IMR-90 (cell line): ENCODE data around the gene CEP41. TPM values are rescaled to one million over a fixed set of nuclear protein-coding genes. Genes with fewer than 3 reads are reported as not detected.

Experiments
- ATAC-seq: fragments of 200-7000 bp; cut with Tn5 transposase; 2 replicates; pipeline ENCODE4 v1.9.1; 2020; ENCODE audit warnings: low read depth, mild to moderate bottlenecking, moderate library complexity
- BruUV-seq: library from RNA; stranded (reverse); fragments of 400-500 nt; replicated peaks from 2 replicates; lab custom pipeline; 2021; lab: Mats Ljungman, UMichigan
- CTCF ChIA-PET: fragments of 300-600 bp; formaldehyde crosslinking; extraction: SDS; loops from one replicate; lab custom pipeline; 2021; ENCODE audit warnings: antibody characterized with exemption; lab: Yijun Ruan, JAX
- POLR2A ChIA-PET: fragments of 300-600 bp; sonication (Branson Sonifier 250); formaldehyde crosslinking; loops from one replicate; lab custom pipeline; 2022; ENCODE audit warnings: antibody characterized with exemption; ENCODE audit not compliant: unreplicated experiment; lab: Charles Lee
- DNase-seq: peaks from one replicate; pipeline ENCODE4 v3.0.0; 2013
- H2AFZ ChIP-seq: replicated peaks from 2 replicates; pipeline ENCODE3; 2013; ENCODE audit warnings: low read length, mild to moderate bottlenecking; ENCODE audit not compliant: poor library complexity
- H2AK5ac ChIP-seq: 2 replicates; pipeline ENCODE4 v1.6.1; 2013; ENCODE audit warnings: low read depth, low read length, inconsistent platforms
- H2AK9ac ChIP-seq: replicated peaks from 2 replicates; pipeline ENCODE3; 2013; ENCODE audit warnings: mild to moderate bottlenecking, low read depth, low read length, moderate library complexity; ENCODE audit not compliant: poor library complexity
- H2BK120ac ChIP-seq: 2 replicates; pipeline ENCODE4 v1.6.1; 2013; ENCODE audit warnings: low read depth, low read length, inconsistent platforms
- H2BK15ac ChIP-seq: 3 replicates; pipeline ENCODE4 v1.6.1; 2013; ENCODE audit warnings: low read depth, low read length, inconsistent platforms
- H2BK20ac ChIP-seq: 2 replicates; pipeline ENCODE4 v1.6.1; 2013; ENCODE audit warnings: low read depth, mild to moderate bottlenecking, inconsistent platforms, low read length, moderate library complexity
- H2BK5ac ChIP-seq: 2 replicates; pipeline ENCODE4 v1.6.1; 2013; ENCODE audit warnings: mild to moderate bottlenecking, low read depth, low read length, inconsistent platforms; ENCODE audit not compliant: poor library complexity, severe bottlenecking
- H3K14ac ChIP-seq: replicated peaks from 2 replicates; pipeline ENCODE4 v1.6.1; 2013; ENCODE audit warnings: low read depth, low read length, inconsistent platforms
- H3K18ac ChIP-seq: 2 replicates; pipeline ENCODE4 v1.6.1; 2013; ENCODE audit warnings: low read depth, low read length, control low read depth
- H3K23ac ChIP-seq: 2 replicates; pipeline ENCODE4 v1.6.1; 2013; ENCODE audit warnings: low read depth, low read length, inconsistent platforms
- H3K27ac ChIP-seq: 2 replicates; pipeline ENCODE4 v1.5.1; 2013; ENCODE audit warnings: mild to moderate bottlenecking, control low read depth, low read length; ENCODE audit not compliant: insufficient read depth
- H3K27me3 ChIP-seq: 2 replicates; pipeline ENCODE4 v1.6.1; 2013; ENCODE audit warnings: low read length; ENCODE audit not compliant: control insufficient read depth, insufficient read depth
- H3K36me3 ChIP-seq: 2 replicates; pipeline ENCODE4 v1.6.1; 2013; ENCODE audit warnings: low read length, mixed read lengths; ENCODE audit not compliant: control insufficient read depth, insufficient read depth
- H3K4ac ChIP-seq: 2 replicates; pipeline ENCODE4 v1.6.1; 2013; ENCODE audit warnings: low read depth, low read length, inconsistent platforms
- H3K4me1 ChIP-seq: 2 replicates; pipeline ENCODE4 v1.6.1; 2013; ENCODE audit warnings: low read length, mixed read lengths; ENCODE audit not compliant: control insufficient read depth, insufficient read depth
- H3K4me2 ChIP-seq: 2 replicates; pipeline ENCODE4 v1.6.1; 2013; ENCODE audit warnings: low read depth, mild to moderate bottlenecking, control low read depth, low read length, moderate library complexity
- H3K4me3 ChIP-seq: 2 replicates; pipeline ENCODE4 v1.5.1; 2013; ENCODE audit warnings: low read depth, mild to moderate bottlenecking, control low read depth, low read length, moderate library complexity; ENCODE audit not compliant: insufficient read depth
- H3K56ac ChIP-seq: 2 replicates; pipeline ENCODE4 v1.6.1; 2013; ENCODE audit warnings: low read length, inconsistent platforms; ENCODE audit not compliant: insufficient read depth; ENCODE audit errors: extremely low read depth
- H3K79me1 ChIP-seq, 2 experiments: 2 replicates each; pipeline ENCODE4 v1.6.1; 2013; ENCODE audit warnings: low read length in 2 of 2, inconsistent platforms in 1 of 2, low read depth in 1 of 2
- H3K9ac ChIP-seq: 2 replicates; pipeline ENCODE4 v1.6.1; 2013; ENCODE audit warnings: low read depth, low read length, control low read depth
- H3K9me1 ChIP-seq: 2 replicates; pipeline ENCODE4 v1.6.1; 2013; ENCODE audit warnings: low read length, inconsistent platforms; ENCODE audit not compliant: insufficient read depth
- H3K9me3 ChIP-seq: 2 replicates; pipeline ENCODE4 v1.6.1; 2013; ENCODE audit warnings: low read length; ENCODE audit not compliant: control insufficient read depth, insufficient read depth
- H4K20me1 ChIP-seq: 2 replicates; pipeline ENCODE4 v1.6.1; 2013; ENCODE audit warnings: low read length, inconsistent platforms; ENCODE audit not compliant: insufficient read depth
- H4K5ac ChIP-seq: 2 replicates; pipeline ENCODE4 v1.6.1; 2013; ENCODE audit warnings: mild to moderate bottlenecking, low read depth, low read length, control low read depth
- H4K8ac ChIP-seq, 2 experiments: 2 replicates each; pipeline ENCODE4 v1.6.1; 2013; ENCODE audit warnings: low read depth in 2 of 2, low read length in 2 of 2, control low read depth in 1 of 2, inconsistent platforms in 1 of 2
- H4K91ac ChIP-seq: 2 replicates; pipeline ENCODE4 v1.6.1; 2013; ENCODE audit warnings: low read depth, low read length, inconsistent platforms; ENCODE audit not compliant: insufficient read depth
- CEBPB ChIP-seq: IDR thresholded peaks from 2 replicates; pipeline ENCODE4 v1.6.1; 2012; ENCODE audit warnings: low read depth, low read length, improper control_type of control experiment
- MAFK ChIP-seq: IDR thresholded peaks from 2 replicates; pipeline ENCODE4 v1.6.1; 2012; ENCODE audit warnings: low read depth, low read length, improper control_type of control experiment
- MAZ ChIP-seq: IDR thresholded peaks from 2 replicates; pipeline ENCODE4 v1.6.1; 2012; ENCODE audit warnings: low read depth, mild to moderate bottlenecking, low read length, improper control_type of control experiment, moderate library complexity, borderline replicate concordance
- RAD21 ChIP-seq: IDR thresholded peaks from 2 replicates; pipeline ENCODE4 v1.6.1; 2012; ENCODE audit warnings: low read length, improper control_type of control experiment
- SMC3 ChIP-seq: fragments of 150-350 bp; IDR thresholded peaks from 2 replicates; pipeline ENCODE4 v1.6.1; 2016; ENCODE audit warnings: low read depth, mild to moderate bottlenecking, antibody characterized with exemption, low read length, moderate library complexity
- WGBS, 2 experiments: methylation state at CpG; one replicate each; pipeline versions ENCODE4 v1.1.5 to v1.1.7; 2013; ENCODE audit warnings: missing lambda C conversion rate in 2 of 2; ENCODE audit not compliant: insufficient read length in 1 of 2; ENCODE audit errors: extremely low coverage in 2 of 2; 5-methylcytosine and 5-hydroxymethylcytosine counted together
- dilution Hi-C: fragments of 300-500 bp; cut with HindIII; formaldehyde crosslinking; loops from one replicate; pipeline ENCODE4 v1.14.3; 2018; ENCODE audit warnings: low sequenced_read_pairs; ENCODE audit not compliant: unreplicated experiment
- in situ Hi-C: fragments of 300-500 bp; cut with MboI; formaldehyde crosslinking; loops from 3 replicates; pipeline ENCODE4 v1.14.3; 2019; ENCODE audit warnings: low sequenced_read_pairs, inconsistent platforms, mixed read lengths
- intact Hi-C: fragments of 100-400 bp; cut with micrococcal nuclease; formaldehyde crosslinking; loops from 2 replicates; pipeline ENCODE4 v1.10.0; 2022
- polyA plus RNA-seq, 3 experiments: library from polyadenylated mRNA; depleted of rRNA; stranded (reverse); fragments of >200 nt; gene quantifications; 2 replicates each; pipeline ENCODE4 v1.2.3, GENCODE V29; 2012; ENCODE audit warnings: low replicate concordance in 1 of 3
- total RNA-seq: library from RNA; depleted of rRNA; stranded (reverse); fragments of >200 nt; gene quantifications from 2 replicates; pipeline ENCODE4 v1.2.3, GENCODE V29; 2012
- TF ChIP-seq, protein P1 (sequence below): conservative IDR thresholded peaks from 2 replicates; pipeline ENCODE4 v1.5.1; 2012; ENCODE audit warnings: mild to moderate bottlenecking, low read depth, low read length, improper control_type of control experiment

CEP41 gene
- total and polyA plus RNA-seq, 2 of the 4 experiments (the other 2 are of a cell fraction), result 12.2 to 21.9 TPM

DNA sequence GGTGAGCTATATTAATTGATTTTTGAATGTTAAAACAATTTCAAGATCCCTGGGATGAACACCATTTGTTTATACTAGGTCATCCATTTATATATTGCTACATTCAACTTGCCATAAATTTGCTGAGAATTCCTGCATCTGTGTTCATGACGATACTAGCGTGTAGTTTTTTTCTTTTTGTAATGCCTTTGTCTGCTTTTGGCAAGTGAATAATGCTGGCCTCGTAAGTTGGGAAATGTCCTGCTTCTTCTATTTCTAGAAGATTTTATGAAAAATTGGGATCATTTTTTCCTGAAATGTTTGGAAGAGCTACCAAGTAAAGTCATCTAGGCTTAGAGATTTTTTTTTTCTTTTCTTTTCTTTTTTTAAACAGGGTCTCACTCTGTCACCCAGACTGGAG, 38.2 kb upstream of the CEP41 start:
- peaks cover 3% of the 10 kb centered on the region for H3K27me3 ChIP-seq
- in situ Hi-C loops (no loop called here), intact Hi-C loops (no loop called here), dilution Hi-C loops (no loop called here)
- no peak overlapping the region for H2AK9ac ChIP-seq
- no peak overlapping the region for H3K4me2 ChIP-seq
- no peak overlapping the region for H3K27ac ChIP-seq
- ChIA-PET POLR2A (interaction anchor here (0.7 kb wide), 1 partner anchor 10 kb away, joined by 4 read pairs; no protein-coding TSS in a partner anchor), CTCF (no interaction called here)
- H2BK120ac ChIP-seq, result no peak overlapping the region
- no peak overlapping the region for H2BK20ac ChIP-seq
- no peaks in the 10 kb centered on the region for H3K79me1 ChIP-seq
- H3K4me3 ChIP-seq, result no peak overlapping the region
- H3K4ac ChIP-seq, result no peak overlapping the region
- no peaks in the 10 kb centered on the region for H3K36me3 ChIP-seq
- no peak overlapping the region for H2BK5ac ChIP-seq
- H4K5ac ChIP-seq, result no peak overlapping the region
- 60% methylated on average over 1 of the region's 3 CpGs; no CpG with 5 or more reads in 1 of the 2 experiments for WGBS, 2 experiments
- no peaks in the 10 kb centered on the region for H3K4me1 ChIP-seq
- no peak overlapping the region for H2BK15ac ChIP-seq
- no peak for TF ChIP-seq MAFK
- no peak for TF ChIP-seq MAZ
- TF ChIP-seq, protein P1, sequence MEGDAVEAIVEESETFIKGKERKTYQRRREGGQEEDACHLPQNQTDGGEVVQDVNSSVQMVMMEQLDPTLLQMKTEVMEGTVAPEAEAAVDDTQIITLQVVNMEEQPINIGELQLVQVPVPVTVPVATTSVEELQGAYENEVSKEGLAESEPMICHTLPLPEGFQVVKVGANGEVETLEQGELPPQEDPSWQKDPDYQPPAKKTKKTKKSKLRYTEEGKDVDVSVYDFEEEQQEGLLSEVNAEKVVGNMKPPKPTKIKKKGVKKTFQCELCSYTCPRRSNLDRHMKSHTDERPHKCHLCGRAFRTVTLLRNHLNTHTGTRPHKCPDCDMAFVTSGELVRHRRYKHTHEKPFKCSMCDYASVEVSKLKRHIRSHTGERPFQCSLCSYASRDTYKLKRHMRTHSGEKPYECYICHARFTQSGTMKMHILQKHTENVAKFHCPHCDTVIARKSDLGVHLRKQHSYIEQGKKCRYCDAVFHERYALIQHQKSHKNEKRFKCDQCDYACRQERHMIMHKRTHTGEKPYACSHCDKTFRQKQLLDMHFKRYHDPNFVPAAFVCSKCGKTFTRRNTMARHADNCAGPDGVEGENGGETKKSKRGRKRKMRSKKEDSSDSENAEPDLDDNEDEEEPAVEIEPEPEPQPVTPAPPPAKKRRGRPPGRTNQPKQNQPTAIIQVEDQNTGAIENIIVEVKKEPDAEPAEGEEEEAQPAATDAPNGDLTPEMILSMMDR, result no peak
- no peak for TF ChIP-seq CEBPB
- no peak for TF ChIP-seq RAD21
- TF ChIP-seq SMC3, result no peak
- H4K20me1 ChIP-seq, result no peaks in the 10 kb centered on the region
- no peak overlapping the region for H3K23ac ChIP-seq
- no peak overlapping the region for H4K8ac ChIP-seq
- H2AFZ ChIP-seq, result no peak overlapping the region
- no peak overlapping the region for H3K18ac ChIP-seq
- H3K9ac ChIP-seq, result no peak overlapping the region
- BruUV-seq, result no TSS peak
- H2AK5ac ChIP-seq, result no peak overlapping the region
- DNase-seq (no peak), ATAC-seq (no peak)
- no peaks in the 10 kb centered on the region for H3K9me1 ChIP-seq
- no peak overlapping the region for H4K91ac ChIP-seq
- no peak overlapping the region for H3K56ac ChIP-seq
- no peak overlapping the region for H3K14ac ChIP-seq
- peaks cover 4% of the 10 kb centered on the region for H3K9me3 ChIP-seq
